ENCODE data around the gene KLF13. TPM values are rescaled to one million over a fixed set of nuclear protein-coding genes. Genes with fewer than 3 reads are reported as not detected.

Gene KLF13
- total RNA-seq, 4 donors from 2014 or later, result 49.7 to 67.5 (median 62.3) TPM

GRCh38 chr15:31419820-31420219 lies 93.2 kb downstream of the KLF13 start:
- ATAC-seq (ENCODE audit: low FRiP score), result no peak
- no peak for TF ChIP-seq CTCF (IDR thresholded peaks at IDR 0.05)
- no peak for DNase-seq (ENCODE audit: low spot score)

- TF ChIP-seq CTCF (IDR thresholded peaks at IDR 0.05), result no peak
- ATAC-seq (ENCODE audit: low FRiP score) (no peak), DNase-seq (ENCODE audit: low spot score) (no peak)
Observed at GRCh38 chr15:31427411-31427810, 100.8 kb downstream of the KLF13 start.

Other genes starting within 250 kb of the KLF13 start
- 1 to 10 TPM in 1 of 4 donors, under 1 TPM in 1, not detected in 2; 0.19 to 1.8 TPM for gene TRPM1, start 225.1 kb upstream of the KLF13 start, total RNA-seq